WERI-Rb-1 (cell line): Measurements from ENCODE around the gene MED27.

Experiments
- DNase-seq: peaks from one replicate; pipeline ENCODE4 v3.0.0-alpha.2; 2020
- H3K27ac ChIP-seq: fragments of 250-450 bp; sonication (Bioruptor Pico); 2 replicates; pipeline ENCODE4 v1.5.1; 2020; ENCODE audit warnings: mild to moderate bottlenecking, moderate library complexity
- H3K27me3 ChIP-seq: fragments of 250-450 bp; sonication (Bioruptor Pico); 2 replicates; pipeline ENCODE4 v1.5.1; 2021; ENCODE audit warnings: mild to moderate bottlenecking, low read depth, moderate library complexity; ENCODE audit not compliant: insufficient read depth, severe bottlenecking
- H3K36me3 ChIP-seq: fragments of 250-450 bp; sonication (Bioruptor Pico); 2 replicates; pipeline ENCODE4 v1.5.1; 2020; ENCODE audit warnings: mild to moderate bottlenecking, moderate library complexity
- H3K4me3 ChIP-seq: 2 replicates; pipeline ENCODE4 v1.5.1; 2011; ENCODE audit warnings: low read depth, mild to moderate bottlenecking, control low read depth, low read length
- H3K9me3 ChIP-seq: fragments of 250-450 bp; sonication (Bioruptor Pico); 2 replicates; pipeline ENCODE4 v1.5.1; 2021; ENCODE audit warnings: mild to moderate bottlenecking, moderate library complexity; ENCODE audit not compliant: severe bottlenecking
- CTCF ChIP-seq: IDR thresholded peaks from 2 replicates; pipeline ENCODE4 v1.5.1; 2011; ENCODE audit warnings: low read depth, mild to moderate bottlenecking, control low read depth, inconsistent platforms, low read length

Gene MED27

GRCh38 chr9:131838530-131839280, 241.0 kb downstream of the MED27 start:
- Histone ChIP-seq H3K27me3 (no peaks in the 10 kb centered on the region), H3K4me3 (peak overlapping the region; percentile 35), H3K9me3 (peaks cover 2% of the 10 kb centered on the region), H3K27ac (peak overlapping the region; percentile 14; the same call in 1 of the 2 replicates), H3K36me3 (no peaks in the 10 kb centered on the region)
- peak; percentile 79 for DNase-seq
- TF ChIP-seq CTCF, result peak; percentile 82

GRCh38 chr9:131837836-131838235, 241.8 kb downstream of the MED27 start:
- no peaks in the 10 kb centered on the region for H3K27me3 ChIP-seq
- peaks cover 4% of the 10 kb centered on the region for H3K9me3 ChIP-seq
- no peak for DNase-seq
- no peaks in the 10 kb centered on the region for H3K36me3 ChIP-seq
- TF ChIP-seq CTCF, result no peak
- peak overlapping the region; percentile 35 for H3K4me3 ChIP-seq
- peak overlapping the region; percentile 34 for H3K27ac ChIP-seq

GRCh38 chr9:131837316-131837715, 242.4 kb downstream of the MED27 start:
- H3K36me3 ChIP-seq, result no peaks in the 10 kb centered on the region
- no peaks in the 10 kb centered on the region for H3K27me3 ChIP-seq
- no peak overlapping the region for H3K4me3 ChIP-seq
- TF ChIP-seq CTCF, result peak; percentile 91
- peak overlapping the region; percentile 34 for H3K27ac ChIP-seq
- peaks cover 4% of the 10 kb centered on the region for H3K9me3 ChIP-seq
- peak; percentile 88 for DNase-seq

GRCh38 chr9:131836607-131837315, 242.9 kb downstream of the MED27 start:
- Histone ChIP-seq H3K27ac (no peak overlapping the region), H3K36me3 (no peaks in the 10 kb centered on the region), H3K27me3 (no peaks in the 10 kb centered on the region), H3K4me3 (no peak overlapping the region), H3K9me3 (peaks cover 4% of the 10 kb centered on the region)
- no peak for DNase-seq
- no peak for TF ChIP-seq CTCF

- Histone ChIP-seq H3K27me3 (no peaks in the 10 kb centered on the region), H3K4me3 (no peak overlapping the region), H3K27ac (no peak overlapping the region), H3K9me3 (peaks cover 4% of the 10 kb centered on the region), H3K36me3 (no peaks in the 10 kb centered on the region)
- TF ChIP-seq CTCF, result no peak
- no peak for DNase-seq
These were observed 243.6 kb downstream of the MED27 start for GRCh38 chr9:131836021-131836420.
